ENCODE measurements around the gene MICALL2. TPM values are rescaled to one million over a fixed set of nuclear protein-coding genes. Genes with fewer than 3 reads are reported as not detected.

Gene MICALL2
- total RNA-seq, 1 donor from 2014 or later = 2.2 TPM

GRCh38 chr7:1427064-1427657 is 32.1 kb downstream of the MICALL2 start:
- Mint-ChIP-seq H3K4me1 (ENCODE audit: low read depth) (peaks cover under 1% of the 10 kb centered on the region), H3K27ac (no peak overlapping the region), H3K27me3 (ENCODE audit: insufficient read depth) (peaks cover 15% of the 10 kb centered on the region), H3K36me3 (ENCODE audit: low read depth) (no peaks in the 10 kb centered on the region), H3K9me3 (no peaks in the 10 kb centered on the region), H3K4me3 (no peak overlapping the region)
- intact Hi-C loops (cut with micrococcal nuclease) = no loop called here
- DNase-seq (ENCODE audit: low spot score) = no peak

DNA sequence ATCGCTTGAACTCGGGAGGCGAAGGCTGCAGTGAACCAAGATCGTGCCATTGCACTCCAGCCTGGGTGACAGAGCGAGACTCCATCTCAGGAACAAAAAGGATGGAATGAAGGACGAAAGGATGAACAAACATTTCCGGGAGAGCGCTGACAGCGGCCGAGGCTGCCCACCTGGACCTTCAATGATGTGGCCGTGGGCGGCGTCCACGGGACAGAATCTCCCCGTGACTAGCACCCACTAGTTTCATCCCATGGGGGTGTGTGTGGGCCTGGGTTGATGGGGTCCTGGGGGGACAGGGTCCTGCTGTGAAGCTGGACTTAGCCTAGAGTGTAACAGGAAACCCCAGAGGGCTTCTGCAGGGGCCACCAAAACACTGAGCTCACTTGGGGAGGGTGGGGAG is 32.8 kb downstream of the MICALL2 start:
- H3K27me3 Mint-ChIP-seq (ENCODE audit: insufficient read depth) = peaks cover 15% of the 10 kb centered on the region
- no peak overlapping the region for H3K27ac Mint-ChIP-seq
- no peaks in the 10 kb centered on the region for H3K9me3 Mint-ChIP-seq
- no peaks in the 10 kb centered on the region for H3K4me1 Mint-ChIP-seq (ENCODE audit: low read depth)
- no peak for DNase-seq (ENCODE audit: low spot score)
- no peaks in the 10 kb centered on the region for H3K36me3 Mint-ChIP-seq (ENCODE audit: low read depth)
- intact Hi-C loops (cut with micrococcal nuclease) = no loop called here
- no peak overlapping the region for H3K4me3 Mint-ChIP-seq

- no peaks in the 10 kb centered on the region for H3K4me1 Mint-ChIP-seq (ENCODE audit: low read depth)
- no peak for DNase-seq (ENCODE audit: low spot score)
These were observed 33.8 kb downstream of the MICALL2 start for GRCh38 chr7:1425292-1426136.

GRCh38 chr7:1424041-1424440 is 35.2 kb downstream of the MICALL2 start:
- no peaks in the 10 kb centered on the region for H3K9me3 Mint-ChIP-seq
- no peak for DNase-seq (ENCODE audit: low spot score)
- no peak overlapping the region for H3K27ac Mint-ChIP-seq
- H3K27me3 Mint-ChIP-seq (ENCODE audit: insufficient read depth) = peaks cover 15% of the 10 kb centered on the region
- H3K4me3 Mint-ChIP-seq = no peak overlapping the region
- H3K4me1 Mint-ChIP-seq (ENCODE audit: low read depth) = no peaks in the 10 kb centered on the region
- intact Hi-C loops (cut with micrococcal nuclease) = no loop called here
- no peaks in the 10 kb centered on the region for H3K36me3 Mint-ChIP-seq (ENCODE audit: low read depth)

More at GRCh38 chr7:1425292-1426136, 33.8 kb downstream of the MICALL2 start:
- Mint-ChIP-seq H3K27me3 (ENCODE audit: insufficient read depth) (peaks cover 15% of the 10 kb centered on the region), H3K27ac (no peak overlapping the region), H3K4me3 (no peak overlapping the region), H3K36me3 (ENCODE audit: low read depth) (no peaks in the 10 kb centered on the region), H3K9me3 (no peaks in the 10 kb centered on the region)
- intact Hi-C loops (cut with micrococcal nuclease) = no loop called here

DNA sequence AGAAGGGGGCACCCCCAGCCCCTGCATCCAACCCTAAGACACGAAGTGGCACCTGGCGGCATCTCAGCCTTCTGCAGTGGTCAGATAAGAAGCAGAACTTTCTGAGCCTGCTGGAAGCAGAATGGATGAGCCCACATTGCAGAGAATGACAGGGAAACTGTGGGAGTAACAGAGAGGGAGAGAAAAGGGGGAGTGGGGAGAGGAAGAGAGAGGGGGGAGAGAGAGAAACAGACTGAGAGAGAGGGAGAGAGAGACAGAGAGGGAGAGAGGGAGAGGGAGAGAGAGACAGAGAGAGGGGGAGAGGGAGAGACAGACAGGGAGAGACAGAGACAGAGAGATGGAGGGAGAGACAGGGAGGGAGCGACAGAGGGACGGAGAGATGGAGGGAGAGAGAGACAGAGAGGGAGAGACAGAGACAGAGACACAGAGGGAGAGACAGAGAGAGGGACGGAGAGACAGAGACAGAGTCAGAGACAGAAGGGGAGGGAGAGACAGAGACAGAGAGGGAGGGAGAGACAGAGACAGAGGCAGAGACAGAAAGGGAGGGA is 35.9 kb downstream of the MICALL2 start:
- peaks cover 3% of the 10 kb centered on the region for H3K4me1 Mint-ChIP-seq (ENCODE audit: low read depth)
- no peak overlapping the region for H3K4me3 Mint-ChIP-seq
- no peaks in the 10 kb centered on the region for H3K9me3 Mint-ChIP-seq
- no peaks in the 10 kb centered on the region for H3K36me3 Mint-ChIP-seq (ENCODE audit: low read depth)
- intact Hi-C loops (cut with micrococcal nuclease) = no loop called here
- no peak overlapping the region for H3K27ac Mint-ChIP-seq
- no peak for DNase-seq (ENCODE audit: low spot score)
- H3K27me3 Mint-ChIP-seq (ENCODE audit: insufficient read depth) = peaks cover 14% of the 10 kb centered on the region

DNA sequence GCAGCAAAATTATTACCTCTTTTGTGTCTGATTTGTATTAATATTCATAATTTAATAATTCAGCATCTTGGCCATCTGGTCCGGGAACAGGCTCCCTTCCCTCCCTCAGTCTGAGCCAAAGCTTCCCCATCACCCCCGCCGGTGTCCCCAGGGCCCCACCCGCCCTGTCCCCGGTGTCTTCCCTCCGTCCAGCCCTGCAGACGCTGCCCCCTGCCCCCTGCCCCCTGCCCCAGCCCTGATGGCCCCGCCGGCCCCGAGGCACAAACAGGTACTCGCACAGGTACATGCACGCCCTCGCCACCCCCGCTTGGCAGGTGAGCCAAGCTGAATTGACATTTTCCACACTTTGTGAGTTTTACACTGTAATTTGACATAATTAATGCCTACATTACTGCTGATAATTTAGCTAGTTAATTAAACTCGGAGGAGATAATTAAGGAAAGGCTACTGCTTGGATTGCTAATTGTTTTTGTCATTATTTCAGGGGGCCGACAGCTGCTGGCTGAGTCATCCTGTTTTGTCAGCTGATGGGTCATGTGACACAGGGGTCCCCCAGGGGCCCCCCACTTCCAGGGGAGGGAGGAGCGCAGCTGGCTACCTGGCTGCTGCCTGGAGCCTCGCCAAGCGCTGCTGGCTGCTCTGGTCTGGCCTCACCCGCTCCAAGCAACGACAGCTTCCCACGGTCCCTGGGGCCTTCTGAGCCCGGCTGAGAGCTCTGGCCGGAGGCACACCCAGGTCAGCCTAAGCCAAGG is 36.6 kb downstream of the MICALL2 start:
- Mint-ChIP-seq H3K36me3 (ENCODE audit: low read depth) (no peaks in the 10 kb centered on the region), H3K9me3 (no peaks in the 10 kb centered on the region), H3K4me3 (no peak overlapping the region), H3K27ac (no peak overlapping the region), H3K27me3 (ENCODE audit: insufficient read depth) (peaks cover 14% of the 10 kb centered on the region), H3K4me1 (ENCODE audit: low read depth) (peaks cover 10% of the 10 kb centered on the region)
- intact Hi-C loops (cut with micrococcal nuclease) = no loop called here
- no peak for DNase-seq (ENCODE audit: low spot score)

- Mint-ChIP-seq H3K9me3 (no peaks in the 10 kb centered on the region), H3K27ac (no peak overlapping the region), H3K27me3 (ENCODE audit: insufficient read depth) (peaks cover 14% of the 10 kb centered on the region), H3K36me3 (ENCODE audit: low read depth) (no peaks in the 10 kb centered on the region), H3K4me3 (no peak overlapping the region), H3K4me1 (ENCODE audit: low read depth) (peaks cover 17% of the 10 kb centered on the region)
- DNase-seq (ENCODE audit: low spot score) = no peak
- intact Hi-C loops (cut with micrococcal nuclease) = no loop called here
These were observed 37.3 kb downstream of the MICALL2 start for GRCh38 chr7:1421946-1422345.

- Mint-ChIP-seq H3K4me3 (no peak overlapping the region), H3K27ac (no peak overlapping the region), H3K27me3 (ENCODE audit: insufficient read depth) (peaks cover 14% of the 10 kb centered on the region), H3K9me3 (no peaks in the 10 kb centered on the region), H3K4me1 (ENCODE audit: low read depth) (peaks cover 19% of the 10 kb centered on the region), H3K36me3 (ENCODE audit: low read depth) (no peaks in the 10 kb centered on the region)
- intact Hi-C loops (cut with micrococcal nuclease) = no loop called here
- no peak for DNase-seq (ENCODE audit: low spot score)
These were observed 38.1 kb downstream of the MICALL2 start for GRCh38 chr7:1421020-1421790.

GRCh38 chr7:1419688-1420087 is 39.6 kb downstream of the MICALL2 start:
- H3K27me3 Mint-ChIP-seq (ENCODE audit: insufficient read depth) = peaks cover 13% of the 10 kb centered on the region
- intact Hi-C loops (cut with micrococcal nuclease) = no loop called here
- H3K27ac Mint-ChIP-seq = no peak overlapping the region
- H3K4me1 Mint-ChIP-seq (ENCODE audit: low read depth) = peaks cover 19% of the 10 kb centered on the region
- H3K4me3 Mint-ChIP-seq = no peak overlapping the region
- no peak for DNase-seq (ENCODE audit: low spot score)
- no peaks in the 10 kb centered on the region for H3K36me3 Mint-ChIP-seq (ENCODE audit: low read depth)
- no peaks in the 10 kb centered on the region for H3K9me3 Mint-ChIP-seq

GRCh38 chr7:1419310-1419634 is 40.0 kb downstream of the MICALL2 start:
- intact Hi-C loops (cut with micrococcal nuclease) = no loop called here
- no peak for DNase-seq (ENCODE audit: low spot score)
- H3K4me3 Mint-ChIP-seq = no peak overlapping the region
- H3K9me3 Mint-ChIP-seq = no peaks in the 10 kb centered on the region
- no peak overlapping the region for H3K27ac Mint-ChIP-seq
- peaks cover 19% of the 10 kb centered on the region for H3K4me1 Mint-ChIP-seq (ENCODE audit: low read depth)
- no peaks in the 10 kb centered on the region for H3K36me3 Mint-ChIP-seq (ENCODE audit: low read depth)
- H3K27me3 Mint-ChIP-seq (ENCODE audit: insufficient read depth) = peaks cover 9% of the 10 kb centered on the region

DNA sequence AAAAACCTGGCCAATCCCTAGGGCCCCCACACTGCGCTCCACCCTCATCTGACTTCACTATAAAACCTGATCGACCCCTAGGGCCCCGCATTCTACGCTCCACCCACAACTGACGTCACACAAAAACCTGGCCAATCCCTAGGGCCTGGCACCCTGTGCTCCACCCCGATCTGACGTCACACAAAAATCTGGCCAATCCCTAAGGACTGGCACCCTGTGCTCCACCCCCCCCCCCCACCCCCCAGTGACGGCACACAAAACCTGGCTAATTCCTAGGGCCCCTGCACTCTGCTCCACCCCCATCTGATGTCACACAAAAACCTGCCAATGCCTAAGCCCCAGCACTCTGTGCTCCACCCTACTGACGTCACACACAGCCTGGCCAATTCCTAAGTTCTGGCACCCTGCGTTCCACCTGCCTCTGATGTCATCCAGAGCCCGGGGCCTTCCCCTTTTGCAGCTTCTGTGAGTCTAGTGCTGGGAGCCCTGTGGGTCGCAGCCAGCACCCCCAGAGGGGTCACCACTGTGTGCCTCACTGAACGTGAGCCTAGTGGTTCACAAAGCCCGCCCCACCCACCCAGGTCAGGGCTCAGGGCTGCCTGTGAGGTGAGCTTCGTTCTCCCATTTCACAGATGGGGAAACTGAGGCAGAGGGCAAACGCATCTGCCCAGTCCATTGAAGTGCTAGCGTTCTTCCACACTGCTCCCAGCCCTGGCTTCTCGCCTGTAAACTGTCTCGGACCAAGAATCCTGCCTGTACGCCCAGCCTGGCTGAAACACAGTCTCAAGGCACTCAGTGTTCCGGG is 40.6 kb downstream of the MICALL2 start:
- DNase-seq (ENCODE audit: low spot score) = no peak
- Mint-ChIP-seq H3K27me3 (ENCODE audit: insufficient read depth) (peaks cover 7% of the 10 kb centered on the region), H3K36me3 (ENCODE audit: low read depth) (no peaks in the 10 kb centered on the region), H3K4me1 (ENCODE audit: low read depth) (peaks cover 19% of the 10 kb centered on the region), H3K4me3 (no peak overlapping the region), H3K27ac (peak overlapping the region; percentile 22), H3K9me3 (no peaks in the 10 kb centered on the region)
- intact Hi-C loops (cut with micrococcal nuclease) = no loop called here
